Chondrocyte (in vitro differentiated cells): ENCODE measurements around the gene PHETA1. TPM values are rescaled to one million over a fixed set of nuclear protein-coding genes. Genes with fewer than 3 reads are reported as not detected.

Source experiments
- DNase-seq: peaks from one replicate; pipeline ENCODE4 v3.0.0; 2021; ENCODE audit warnings: mixed read lengths, low spot score
- H3K27ac Mint-ChIP-seq: one replicate; pipeline ENCODE4 v1.8.0; 2021; ENCODE audit warnings: mild to moderate bottlenecking, moderate library complexity, mixed read lengths; ENCODE audit not compliant: unreplicated experiment
- H3K27me3 Mint-ChIP-seq: 2 replicates; pipeline ENCODE4 v1.8.0; 2021; ENCODE audit warnings: low read depth, mixed read lengths
- H3K36me3 Mint-ChIP-seq: 2 replicates; pipeline ENCODE4 v1.8.0; 2021; ENCODE audit warnings: low read depth, mixed read lengths
- H3K4me1 Mint-ChIP-seq: 2 replicates; pipeline ENCODE4 v1.8.0; 2021; ENCODE audit warnings: low read depth, mild to moderate bottlenecking, mixed read lengths
- H3K4me3 Mint-ChIP-seq: one replicate; pipeline ENCODE4 v1.8.0; 2021; ENCODE audit warnings: mild to moderate bottlenecking, moderate library complexity, mixed read lengths; ENCODE audit not compliant: unreplicated experiment
- H3K9me3 Mint-ChIP-seq: 2 replicates; pipeline ENCODE4 v1.8.0; 2021; ENCODE audit warnings: low read depth, mixed read lengths
- CTCF ChIP-seq: fragments of 200-600 bp; sonication (generic); IDR thresholded peaks from 2 replicates; pipeline ENCODE4 v1.5.0; 2021; ENCODE audit warnings: antibody characterized with exemption, mild to moderate bottlenecking, moderate library complexity
- total RNA-seq: library from RNA; stranded (reverse); gene quantifications from 3 replicates; pipeline ENCODE4 v1.2.1, GENCODE V29; 2021

The PHETA1 gene
- total RNA-seq, 1 donor from 2014 or later = 14.2 TPM

DNA sequence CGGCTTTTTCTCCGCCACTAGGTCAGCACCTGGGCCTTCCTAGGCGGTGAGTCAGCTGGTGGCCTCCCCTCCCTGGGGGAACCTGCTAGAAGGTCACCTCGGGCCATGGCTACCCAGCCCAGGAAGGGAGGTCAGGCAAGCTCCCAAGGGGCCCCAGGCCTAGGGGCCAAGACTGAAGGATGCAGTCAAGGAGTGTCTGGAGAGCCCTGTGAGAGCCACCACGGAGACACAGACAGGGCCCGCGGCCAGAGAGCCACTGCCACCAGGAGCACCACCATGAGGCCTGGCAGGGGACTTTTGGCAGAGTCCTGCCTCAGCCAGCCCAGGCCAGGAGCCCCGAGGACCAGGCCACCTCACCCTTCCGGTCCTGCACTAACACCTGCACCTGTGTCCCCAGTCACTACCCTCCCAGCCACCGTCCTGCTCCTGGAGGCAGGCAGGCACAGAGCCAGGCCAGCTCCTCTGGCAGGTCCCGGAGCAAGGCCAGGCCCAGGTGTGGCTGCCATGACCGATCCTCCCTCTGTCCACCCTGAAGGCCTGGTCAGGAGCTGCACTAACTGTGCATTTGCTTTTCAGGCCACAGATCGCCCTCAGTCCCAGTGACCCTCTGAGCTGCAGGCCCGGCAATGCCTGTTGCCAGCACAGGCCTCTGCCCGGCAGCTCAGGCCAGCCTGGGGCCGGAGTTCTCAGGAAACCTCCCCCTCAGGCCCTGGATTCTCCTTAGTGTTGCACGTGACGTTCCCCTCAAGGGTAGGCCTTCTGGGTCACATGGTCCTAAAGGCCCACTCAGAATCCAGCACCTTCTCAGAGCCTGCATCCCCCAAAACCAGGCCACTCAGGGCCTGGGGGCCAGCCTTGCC, 6.9 kb downstream of the PHETA1 start:
- no peak overlapping the region for H3K4me3 Mint-ChIP-seq
- H3K27me3 Mint-ChIP-seq = no peaks in the 10 kb centered on the region
- TF ChIP-seq CTCF = no peak
- no peak for DNase-seq
- H3K9me3 Mint-ChIP-seq = no peaks in the 10 kb centered on the region
- no peak overlapping the region for H3K27ac Mint-ChIP-seq
- peaks cover 7% of the 10 kb centered on the region for H3K36me3 Mint-ChIP-seq
- peaks cover 6% of the 10 kb centered on the region for H3K4me1 Mint-ChIP-seq

GRCh38 chr12:111361073-111361716, 7.7 kb downstream of the PHETA1 start:
- H3K27ac Mint-ChIP-seq = no peak overlapping the region
- TF ChIP-seq CTCF = no peak
- no peaks in the 10 kb centered on the region for H3K9me3 Mint-ChIP-seq
- no peaks in the 10 kb centered on the region for H3K27me3 Mint-ChIP-seq
- no peak overlapping the region for H3K4me3 Mint-ChIP-seq
- H3K4me1 Mint-ChIP-seq = peaks cover 5% of the 10 kb centered on the region
- no peak for DNase-seq
- H3K36me3 Mint-ChIP-seq = peaks cover 7% of the 10 kb centered on the region

DNA sequence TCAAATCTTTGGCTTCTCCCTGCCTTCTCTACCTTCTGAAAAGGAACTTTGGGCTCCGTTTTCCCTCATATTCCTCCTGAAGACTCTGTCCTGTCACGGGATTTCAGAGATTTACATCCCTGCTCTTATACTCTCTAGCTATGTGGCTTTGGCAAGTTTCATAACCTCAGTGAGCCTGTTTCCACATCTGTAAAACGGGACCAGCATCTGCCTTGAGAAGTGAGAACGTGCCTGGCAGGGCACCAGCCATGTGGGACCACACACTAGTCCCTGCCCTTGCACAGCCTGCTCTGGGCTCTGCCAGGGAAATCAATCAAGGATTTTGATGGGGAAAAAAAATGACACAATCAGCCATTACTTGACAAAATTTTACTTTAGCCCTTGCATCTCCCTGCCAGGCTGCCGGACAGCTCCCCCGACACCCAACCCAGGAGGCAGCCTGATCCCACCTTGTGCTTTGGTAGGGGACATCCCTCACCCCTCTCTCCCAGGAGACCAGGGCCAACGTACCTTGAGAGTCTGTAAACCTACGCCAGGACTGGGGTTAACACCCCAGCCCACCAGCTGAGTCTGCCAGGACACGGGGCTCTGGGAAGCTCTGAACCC, 8.5 kb downstream of the PHETA1 start:
- TF ChIP-seq CTCF = no peak

GRCh38 chr12:111359914-111360276, 9.0 kb downstream of the PHETA1 start:
- TF ChIP-seq CTCF = no peak

More for the DNA sequence above, 8.5 kb downstream of the PHETA1 start:
- H3K4me3 Mint-ChIP-seq = no peak overlapping the region
- H3K27ac Mint-ChIP-seq = no peak overlapping the region
- DNase-seq = no peak
- H3K27me3 Mint-ChIP-seq = no peaks in the 10 kb centered on the region
- H3K9me3 Mint-ChIP-seq = no peaks in the 10 kb centered on the region
- H3K36me3 Mint-ChIP-seq = peaks cover 7% of the 10 kb centered on the region
- H3K4me1 Mint-ChIP-seq = peaks cover 5% of the 10 kb centered on the region

DNA sequence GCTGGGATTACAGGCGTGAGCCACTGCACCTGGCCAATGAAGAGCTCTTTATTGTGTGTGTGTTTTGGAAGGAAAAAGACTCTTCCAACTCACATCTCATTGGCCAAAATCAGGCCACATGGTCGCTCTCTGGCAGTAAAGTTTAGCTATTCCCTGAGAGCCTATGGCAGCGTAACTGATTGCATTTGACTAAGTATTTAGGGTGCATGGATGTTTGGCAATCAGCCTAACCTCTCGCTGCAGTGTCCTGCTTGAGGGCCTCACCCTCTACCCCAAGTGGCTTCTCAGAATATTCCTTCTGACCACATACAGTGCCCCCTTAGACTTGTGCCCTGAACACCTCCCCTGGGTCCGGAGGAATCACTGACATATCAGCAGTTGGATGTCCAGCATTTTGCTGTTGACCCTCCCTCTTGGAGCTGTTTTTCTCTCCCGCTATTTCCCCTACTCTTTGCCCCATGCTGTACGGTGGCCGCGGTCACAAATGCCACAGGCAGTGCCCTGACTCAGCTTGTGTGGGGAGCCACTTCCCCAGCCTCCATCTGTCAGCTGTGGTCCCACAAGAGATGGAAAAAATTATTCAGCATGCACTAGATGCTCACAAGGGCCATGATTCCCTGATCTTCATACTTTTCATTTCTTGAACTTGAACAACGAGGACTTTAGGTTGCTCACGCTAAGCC, 9.5 kb downstream of the PHETA1 start:
- Mint-ChIP-seq H3K27me3 (no peaks in the 10 kb centered on the region), H3K4me3 (no peak overlapping the region), H3K27ac (no peak overlapping the region), H3K4me1 (peaks cover 5% of the 10 kb centered on the region), H3K9me3 (no peaks in the 10 kb centered on the region), H3K36me3 (peaks cover 7% of the 10 kb centered on the region)
- TF ChIP-seq CTCF = no peak
- no peak for DNase-seq

More at GRCh38 chr12:111359914-111360276, 9.0 kb downstream of the PHETA1 start:
- H3K36me3 Mint-ChIP-seq = peaks cover 7% of the 10 kb centered on the region
- no peak for DNase-seq
- peaks cover 5% of the 10 kb centered on the region for H3K4me1 Mint-ChIP-seq
- no peak overlapping the region for H3K27ac Mint-ChIP-seq
- H3K9me3 Mint-ChIP-seq = no peaks in the 10 kb centered on the region
- no peak overlapping the region for H3K4me3 Mint-ChIP-seq
- no peaks in the 10 kb centered on the region for H3K27me3 Mint-ChIP-seq
